Measurements from ENCODE around the gene FANCE. TPM values are rescaled to one million over a fixed set of nuclear protein-coding genes. Genes with fewer than 3 reads are reported as not detected.

Gene FANCE
- total RNA-seq, 1 donor from 2014 or later: 18.3 TPM

Small RNA genes lying within 50 kb of the gene (microRNA-seq; reads per million reads assigned to microRNA genes)
- gene MIR7111: 0.48 reads per million

Other genes starting within 250 kb of the FANCE start
- gene SCUBE3, start 238.4 kb upstream of the FANCE start, total RNA-seq: under 0.01 and 0.03 TPM in 2 replicates
- gene ZNF76, start 192.6 kb upstream of the FANCE start, total RNA-seq: 15.7 and 22.1 TPM in 2 replicates
- gene DEF6, start 154.5 kb upstream of the FANCE start, total RNA-seq: 0.31 TPM in 1 of 2 replicates, not detected in the other
- 9.4 and 20.0 TPM in 2 replicates for gene PPARD, start 109.8 kb upstream of the FANCE start, total RNA-seq
- gene RPL10A, start 16.1 kb downstream of the FANCE start, total RNA-seq: 794 and 894 TPM in 2 replicates
- gene TEAD3, start 44.7 kb downstream of the FANCE start, total RNA-seq: 25.5 and 33.2 TPM in 2 replicates
- 0.05 and 0.10 TPM in 2 replicates for gene TULP1, start 60.6 kb downstream of the FANCE start, total RNA-seq
- gene FKBP5, start 236.6 kb downstream of the FANCE start, total RNA-seq: 10.3 and 13.4 TPM in 2 replicates